H9 (cell line): ENCODE measurements around the gene CDK6. TPM values are rescaled to one million over a fixed set of nuclear protein-coding genes. Genes with fewer than 3 reads are reported as not detected.

Experiments used
- DNase-seq: peaks from one replicate; pipeline ENCODE4 v3.0.0-alpha.2; 2017
- H2AFZ ChIP-seq: one replicate; pipeline ENCODE4 v1.6.1; 2013; ENCODE audit warnings: mild to moderate bottlenecking, low read length, control low read depth, moderate library complexity
- H2AK5ac ChIP-seq: 2 replicates; pipeline ENCODE4 v1.6.1; 2013; ENCODE audit warnings: low read length, control low read depth, mixed read lengths; ENCODE audit not compliant: insufficient read length
- H2BK120ac ChIP-seq: one replicate; pipeline ENCODE4 v1.6.1; 2013; ENCODE audit warnings: low read depth, mild to moderate bottlenecking, low read length, control low read depth, inconsistent platforms; ENCODE audit not compliant: poor library complexity, severe bottlenecking
- H2BK12ac ChIP-seq: 2 replicates; pipeline ENCODE4 v1.6.1; 2013; ENCODE audit warnings: low read length, control low read depth, mixed read lengths, low read depth; ENCODE audit not compliant: insufficient read length
- H2BK15ac ChIP-seq: 2 replicates; pipeline ENCODE4 v1.6.1; 2013; ENCODE audit warnings: low read depth, low read length, control low read depth
- H2BK20ac ChIP-seq: one replicate; pipeline ENCODE4 v1.6.1; 2013; ENCODE audit warnings: low read depth, mild to moderate bottlenecking, low read length, control low read depth, inconsistent platforms; ENCODE audit not compliant: poor library complexity, severe bottlenecking
- H2BK5ac ChIP-seq: 2 replicates; pipeline ENCODE4 v1.6.1; 2013; ENCODE audit warnings: low read length, control low read depth, mixed read lengths; ENCODE audit not compliant: insufficient read length
- H3K14ac ChIP-seq: 2 replicates; pipeline ENCODE4 v1.6.1; 2013; ENCODE audit warnings: low read length, control low read depth; ENCODE audit not compliant: insufficient read depth
- H3K18ac ChIP-seq: 2 replicates; pipeline ENCODE4 v1.6.1; 2013; ENCODE audit warnings: low read depth, mild to moderate bottlenecking, mixed read lengths, low read length, control low read depth; ENCODE audit not compliant: insufficient read length
- H3K23ac ChIP-seq: 2 replicates; pipeline ENCODE4 v1.6.1; 2013; ENCODE audit warnings: low read length, control low read depth, mixed read lengths, low read depth; ENCODE audit not compliant: insufficient read length
- H3K23me2 ChIP-seq: 2 replicates; pipeline ENCODE4 v1.6.1; 2013; ENCODE audit warnings: low read depth, mild to moderate bottlenecking, mixed read lengths, low read length, control low read depth; ENCODE audit not compliant: insufficient read length, poor library complexity, severe bottlenecking
- H3K27ac ChIP-seq: 2 replicates; pipeline ENCODE4 v1.5.1; 2013; ENCODE audit warnings: low read length, control low read depth, mixed read lengths, low read depth; ENCODE audit not compliant: insufficient read length
- H3K27me3 ChIP-seq: 2 replicates; pipeline ENCODE4 v1.6.1; 2013; ENCODE audit warnings: low read length, control low read depth, inconsistent platforms; ENCODE audit not compliant: insufficient read depth
- H3K4ac ChIP-seq: 2 replicates; pipeline ENCODE4 v1.6.1; 2013; ENCODE audit warnings: low read depth, mild to moderate bottlenecking, control low read depth, inconsistent platforms, low read length, moderate library complexity
- H3K4me1 ChIP-seq: 2 replicates; pipeline ENCODE4 v1.6.1; 2013; ENCODE audit warnings: low read length, control low read depth, inconsistent platforms; ENCODE audit not compliant: insufficient read depth
- H3K4me2 ChIP-seq: 2 replicates; pipeline ENCODE4 v1.6.1; 2013; ENCODE audit warnings: low read length, control low read depth, mixed read lengths; ENCODE audit not compliant: insufficient read length, insufficient read depth
- H3K56ac ChIP-seq: 2 replicates; pipeline ENCODE4 v1.6.1; 2013; ENCODE audit warnings: low read depth, mild to moderate bottlenecking, mixed read lengths, low read length, control low read depth; ENCODE audit not compliant: insufficient read length
- H3K79me1 ChIP-seq: 2 replicates; pipeline ENCODE4 v1.6.1; 2013; ENCODE audit warnings: low read depth, mild to moderate bottlenecking, moderate library complexity, low read length, control low read depth, inconsistent platforms; ENCODE audit not compliant: insufficient read depth, poor library complexity, severe bottlenecking
- H3K79me2 ChIP-seq: 2 replicates; pipeline ENCODE4 v1.6.1; 2013; ENCODE audit warnings: low read length, control low read depth, inconsistent platforms; ENCODE audit not compliant: insufficient read depth
- H3K9ac ChIP-seq: 2 replicates; pipeline ENCODE4 v1.6.1; 2013; ENCODE audit warnings: low read length, control low read depth, mixed read lengths; ENCODE audit not compliant: insufficient read length; ENCODE audit errors: extremely low read depth
- H3K9me3 ChIP-seq: one replicate; pipeline ENCODE4 v1.6.1; 2013; ENCODE audit warnings: low read depth, low read length, inconsistent platforms; ENCODE audit not compliant: control insufficient read depth
- H3T11ph ChIP-seq: one replicate; pipeline ENCODE4 v1.6.1; 2013; ENCODE audit warnings: mild to moderate bottlenecking, low read length, control low read depth, inconsistent platforms
- H4K20me1 ChIP-seq: one replicate; pipeline ENCODE4 v1.6.1; 2013; ENCODE audit not compliant: control insufficient read depth, insufficient read length, insufficient read depth
- H4K5ac ChIP-seq: 2 replicates; pipeline ENCODE4 v1.6.1; 2013; ENCODE audit warnings: low read depth, mild to moderate bottlenecking, mixed read lengths, low read length, control low read depth; ENCODE audit not compliant: insufficient read length
- H4K8ac ChIP-seq: replicated peaks from 2 replicates; pipeline ENCODE4 v1.6.1; 2013; ENCODE audit warnings: low read length, control low read depth, mixed read lengths, low read depth; ENCODE audit not compliant: insufficient read length
- H4K91ac ChIP-seq: 2 replicates; pipeline ENCODE4 v1.6.1; 2013; ENCODE audit warnings: low read depth, mild to moderate bottlenecking, moderate library complexity, mixed read lengths, low read length, control low read depth; ENCODE audit not compliant: insufficient read length
- H3K27ac Mint-ChIP-seq, 3 experiments: 2 replicates in 2 of 3; 3 replicates in 1 of 3; pipeline ENCODE4 v1.8.0; 2020 to 2021; ENCODE audit warnings: mixed read lengths in 3 of 3, mild to moderate bottlenecking in 1 of 3, moderate library complexity in 1 of 3
- H3K27me3 Mint-ChIP-seq: 2 replicates; pipeline ENCODE4 v1.8.0; 2021; ENCODE audit warnings: low read depth, mild to moderate bottlenecking, moderate library complexity, mixed read lengths
- H3K36me3 Mint-ChIP-seq, 3 experiments: 2 replicates in 2 of 3; 3 replicates in 1 of 3; pipeline ENCODE4 v1.8.0; 2020 to 2021; ENCODE audit warnings: low read depth in 3 of 3, mixed read lengths in 3 of 3; ENCODE audit not compliant: insufficient read depth in 1 of 3
- H3K4me1 Mint-ChIP-seq, 2 experiments: 2 replicates each; pipeline ENCODE4 v1.8.0; 2020; ENCODE audit warnings: mixed read lengths in 2 of 2
- H3K4me3 Mint-ChIP-seq, 2 experiments: 2 replicates in 1 of 2; 3 replicates in 1 of 2; pipeline ENCODE4 v1.8.0; 2020 to 2021; ENCODE audit warnings: mild to moderate bottlenecking in 2 of 2, mixed read lengths in 2 of 2, moderate library complexity in 1 of 2
- H3K9me3 Mint-ChIP-seq, 2 experiments: 2 replicates in 1 of 2; 3 replicates in 1 of 2; pipeline ENCODE4 v1.8.0; 2020; ENCODE audit warnings: mild to moderate bottlenecking in 2 of 2, mixed read lengths in 2 of 2, moderate library complexity in 1 of 2
- total RNA-seq: library from RNA; stranded (reverse); gene quantifications from 2 replicates; pipeline ENCODE4 v1.2.1, GENCODE V29; 2021
- TF ChIP-seq, protein P1 (sequence below): fragments of 200-600 bp; sonication (generic); conservative IDR thresholded peaks from 3 replicates; pipeline ENCODE4 v1.8.0; 2021; ENCODE audit warnings: antibody characterized with exemption, mild to moderate bottlenecking

CDK6 gene
- total RNA-seq, 1 experiment from 2014 or later = 30.0 TPM

DNA sequence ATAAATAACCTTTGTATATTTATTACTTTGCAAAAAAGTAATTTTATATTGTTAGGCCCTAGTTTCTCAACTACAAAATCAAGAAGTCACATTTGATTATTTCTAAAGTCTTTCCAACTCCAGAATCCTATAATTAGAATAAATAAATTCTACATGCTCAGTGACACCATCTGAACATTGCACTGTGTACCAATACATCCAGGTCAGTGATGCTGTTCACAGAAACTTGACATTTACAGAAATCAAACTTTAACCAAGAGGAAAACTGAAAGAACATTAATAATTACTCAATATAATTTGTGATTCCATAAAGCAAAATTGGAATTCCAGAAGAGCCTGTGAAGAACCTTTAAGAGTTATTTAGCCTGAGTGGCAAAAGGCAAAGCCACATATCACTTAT lies 142.2 kb downstream of the CDK6 start:
- no peak overlapping the region for H3K9ac ChIP-seq
- no peak overlapping the region for H3K18ac ChIP-seq
- H3K23ac ChIP-seq = no peak overlapping the region
- no peak overlapping the region for H2BK5ac ChIP-seq
- H3K23me2 ChIP-seq = peaks cover 8% of the 10 kb centered on the region
- no peak overlapping the region for H4K5ac ChIP-seq
- DNase-seq = no peak
- no peaks in the 10 kb centered on the region for H4K20me1 ChIP-seq
- H3T11ph ChIP-seq = no peak overlapping the region
- H4K91ac ChIP-seq = no peak overlapping the region
- no peak overlapping the region for H3K14ac ChIP-seq
- no peak overlapping the region for H3K4ac ChIP-seq
- H3K79me2 ChIP-seq = no peaks in the 10 kb centered on the region
- no peaks in the 10 kb centered on the region for H3K27me3 Mint-ChIP-seq
- H3K56ac ChIP-seq = no peak overlapping the region
- no peak overlapping the region for H3K4me3 Mint-ChIP-seq
- H2AFZ ChIP-seq = no peak overlapping the region
- H3K36me3 Mint-ChIP-seq = peaks cover 2 to 15% (median 2%) of the 10 kb centered on the region in 3 experiments; a peak in 4 of 7 replicates
- H2BK15ac ChIP-seq = no peak overlapping the region
- H2BK20ac ChIP-seq = no peak overlapping the region
- no peak overlapping the region for H3K4me2 ChIP-seq
- no peaks in the 10 kb centered on the region for H3K79me1 ChIP-seq
- H2AK5ac ChIP-seq = no peak overlapping the region
- no peaks in the 10 kb centered on the region for H3K27me3 ChIP-seq
- no peaks in the 10 kb centered on the region for H3K4me1 ChIP-seq
- H3K4me1 Mint-ChIP-seq = peaks cover 21 to 22% of the 10 kb centered on the region in 2 experiments
- no peak overlapping the region for H4K8ac ChIP-seq
- no peak overlapping the region for H2BK120ac ChIP-seq
- peaks cover 2 to 6% of the 10 kb centered on the region in 2 experiments; a peak in 2 of 5 replicates for H3K9me3 Mint-ChIP-seq
- H3K9me3 ChIP-seq = no peaks in the 10 kb centered on the region
- no peak overlapping the region for H3K27ac Mint-ChIP-seq
- TF ChIP-seq, protein P1, sequence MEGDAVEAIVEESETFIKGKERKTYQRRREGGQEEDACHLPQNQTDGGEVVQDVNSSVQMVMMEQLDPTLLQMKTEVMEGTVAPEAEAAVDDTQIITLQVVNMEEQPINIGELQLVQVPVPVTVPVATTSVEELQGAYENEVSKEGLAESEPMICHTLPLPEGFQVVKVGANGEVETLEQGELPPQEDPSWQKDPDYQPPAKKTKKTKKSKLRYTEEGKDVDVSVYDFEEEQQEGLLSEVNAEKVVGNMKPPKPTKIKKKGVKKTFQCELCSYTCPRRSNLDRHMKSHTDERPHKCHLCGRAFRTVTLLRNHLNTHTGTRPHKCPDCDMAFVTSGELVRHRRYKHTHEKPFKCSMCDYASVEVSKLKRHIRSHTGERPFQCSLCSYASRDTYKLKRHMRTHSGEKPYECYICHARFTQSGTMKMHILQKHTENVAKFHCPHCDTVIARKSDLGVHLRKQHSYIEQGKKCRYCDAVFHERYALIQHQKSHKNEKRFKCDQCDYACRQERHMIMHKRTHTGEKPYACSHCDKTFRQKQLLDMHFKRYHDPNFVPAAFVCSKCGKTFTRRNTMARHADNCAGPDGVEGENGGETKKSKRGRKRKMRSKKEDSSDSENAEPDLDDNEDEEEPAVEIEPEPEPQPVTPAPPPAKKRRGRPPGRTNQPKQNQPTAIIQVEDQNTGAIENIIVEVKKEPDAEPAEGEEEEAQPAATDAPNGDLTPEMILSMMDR = no peak
- no peak overlapping the region for H3K27ac ChIP-seq
- no peak overlapping the region for H2BK12ac ChIP-seq
